H1 (cell line): ENCODE data around the gene PANX2. TPM values are rescaled to one million over a fixed set of nuclear protein-coding genes. Genes with fewer than 3 reads are reported as not detected.

Experiments
- CTCF ChIA-PET: fragments of 300-600 bp; sonication (Branson Sonifier 250); formaldehyde crosslinking; loops from one replicate; lab custom pipeline; 2021; ENCODE audit not compliant: partially characterized antibody; lab: Charles Lee
- POLR2A ChIA-PET: fragments of 300-600 bp; sonication (Branson Sonifier 250); formaldehyde crosslinking; loops from one replicate; lab custom pipeline; 2021; ENCODE audit warnings: inconsistent platforms; ENCODE audit not compliant: partially characterized antibody; lab: Charles Lee
- DNase-seq, 2 experiments: peaks; one replicate each; pipeline versions ENCODE4 v3.0.0 to v3.0.0-alpha.2; 2010 to 2022; ENCODE audit warnings: low spot score in 2 of 2, low read depth in 1 of 2, mixed read lengths in 1 of 2
- FAIRE-seq: peaks from 2 replicates; lab custom pipeline; 2011; peaks lifted over from hg19 to GRCh38; lab: Jason Lieb, UNC
- H2AFZ ChIP-seq: 2 replicates; pipeline ENCODE4 v1.8.1; 2012; ENCODE audit warnings: low read length, inconsistent platforms
- H2AK5ac ChIP-seq: 2 replicates; pipeline ENCODE4 v1.6.1; 2013; ENCODE audit warnings: low read depth, low read length
- H2BK120ac ChIP-seq: replicated peaks from 2 replicates; pipeline ENCODE3; 2013; ENCODE audit warnings: low read depth, low read length, inconsistent platforms
- H2BK12ac ChIP-seq: 2 replicates; pipeline ENCODE4 v1.6.1; 2013; ENCODE audit warnings: low read depth, low read length
- H2BK15ac ChIP-seq: 2 replicates; pipeline ENCODE4 v1.6.1; 2013; ENCODE audit warnings: low read length
- H2BK20ac ChIP-seq: 2 replicates; pipeline ENCODE4 v1.6.1; 2013; ENCODE audit warnings: low read length
- H2BK5ac ChIP-seq: 2 replicates; pipeline ENCODE4 v1.6.1; 2013; ENCODE audit warnings: low read depth, low read length
- H3K14ac ChIP-seq: 2 replicates; pipeline ENCODE4 v1.6.1; 2013; ENCODE audit warnings: inconsistent platforms; ENCODE audit not compliant: insufficient read length
- H3K18ac ChIP-seq: 2 replicates; pipeline ENCODE4 v1.6.1; 2013; ENCODE audit warnings: low read length; ENCODE audit errors: extremely low read depth
- H3K23ac ChIP-seq: 2 replicates; pipeline ENCODE4 v1.6.1; 2013; ENCODE audit warnings: inconsistent platforms; ENCODE audit not compliant: insufficient read length
- H3K23me2 ChIP-seq: 2 replicates; pipeline ENCODE4 v1.6.1; 2013; ENCODE audit warnings: low read depth, low read length
- H3K27ac ChIP-seq: 2 replicates; pipeline ENCODE4 v1.6.1; 2011; ENCODE audit warnings: low read depth, low read length, inconsistent platforms
- H3K27me3 ChIP-seq, 4 experiments: replicated peaks in 1 of 4; 1 replicate in 1 of 4; 2 replicates in 3 of 4; pipeline versions ENCODE4 v1.6.1 to v1.8.1; 2011 to 2013; ENCODE audit warnings: low read length in 3 of 4, mild to moderate bottlenecking in 3 of 4, inconsistent platforms in 2 of 4, mixed read lengths in 2 of 4, moderate library complexity in 1 of 4; ENCODE audit not compliant: control insufficient read depth in 3 of 4, insufficient read depth in 3 of 4; ENCODE audit errors: extremely low read depth in 1 of 4
- H3K36me3 ChIP-seq, 4 experiments: 2 replicates each; pipeline versions ENCODE4 v1.6.1 to v1.8.1; 2011 to 2013; ENCODE audit warnings: mild to moderate bottlenecking in 4 of 4, low read length in 3 of 4, moderate library complexity in 2 of 4, control low read depth in 1 of 4, inconsistent platforms in 1 of 4; ENCODE audit not compliant: insufficient read depth in 4 of 4, control insufficient read depth in 2 of 4
- H3K4ac ChIP-seq: replicated peaks from 2 replicates; pipeline ENCODE3; 2013; ENCODE audit warnings: low read length, low read depth, mixed read lengths, inconsistent platforms; ENCODE audit not compliant: insufficient read length
- H3K4me1 ChIP-seq, 4 experiments: replicated peaks in 1 of 4; 1 replicate in 1 of 4; 2 replicates in 3 of 4; pipeline versions ENCODE4 v1.6.1 to v1.8.1; 2011 to 2013; ENCODE audit warnings: low read length in 3 of 4, inconsistent platforms in 2 of 4, mixed read lengths in 1 of 4; ENCODE audit not compliant: insufficient read depth in 4 of 4, control insufficient read depth in 3 of 4
- H3K4me2 ChIP-seq, 2 experiments: 2 replicates each; pipeline versions ENCODE4 v1.6.1 to v1.8.1; 2011 to 2013; ENCODE audit warnings: low read depth in 2 of 2, low read length in 2 of 2, control low read depth in 1 of 2, inconsistent platforms in 1 of 2, mild to moderate bottlenecking in 1 of 2; ENCODE audit not compliant: insufficient read depth in 1 of 2
- H3K4me3 ChIP-seq, 4 experiments: fragments of 200-600, 300-600 bp in 1 of 4; sonication (generic), shearing (Covaris generic), sonication (Bioruptor Twin) in 1 of 4; 2 replicates each; pipeline versions ENCODE4 v1.5.1 to v1.8.1; 2011 to 2016; ENCODE audit warnings: low read length in 4 of 4, low read depth in 3 of 4, control low read depth in 2 of 4, inconsistent platforms in 2 of 4, mild to moderate bottlenecking in 2 of 4, mixed read lengths in 1 of 4, moderate library complexity in 1 of 4; ENCODE audit not compliant: insufficient read depth in 2 of 4; ENCODE audit errors: extremely low read depth in 1 of 4
- H3K56ac ChIP-seq: replicated peaks from 2 replicates; pipeline ENCODE3; 2013; ENCODE audit warnings: low read depth, mild to moderate bottlenecking, mixed read lengths, low read length, inconsistent platforms; ENCODE audit not compliant: insufficient read length
- H3K79me1 ChIP-seq: 2 replicates; pipeline ENCODE4 v1.6.1; 2013; ENCODE audit warnings: low read depth, low read length, control low read depth
- H3K79me2 ChIP-seq, 2 experiments: 2 replicates each; pipeline versions ENCODE4 v1.6.1 to v1.8.1; 2012 to 2013; ENCODE audit warnings: low read length in 2 of 2, mild to moderate bottlenecking in 2 of 2, inconsistent platforms in 1 of 2; ENCODE audit not compliant: insufficient read depth in 2 of 2, control insufficient read depth in 1 of 2
- H3K9ac ChIP-seq, 4 experiments: replicated peaks in 1 of 4; 1 replicate in 1 of 4; 2 replicates in 3 of 4; pipeline versions ENCODE4 v1.6.1 to v1.8.1; 2011 to 2013; ENCODE audit warnings: low read depth in 3 of 4, low read length in 3 of 4, control low read depth in 2 of 4, mild to moderate bottlenecking in 2 of 4, moderate library complexity in 2 of 4, inconsistent platforms in 1 of 4; ENCODE audit errors: extremely low read depth in 1 of 4
- H3K9me3 ChIP-seq, 2 experiments: 2 replicates each; pipeline versions ENCODE4 v1.6.1 to v1.8.1; 2012 to 2013; ENCODE audit warnings: mild to moderate bottlenecking in 2 of 2, moderate library complexity in 2 of 2, control low read depth in 1 of 2, inconsistent platforms in 1 of 2, low read depth in 1 of 2, low read length in 1 of 2, mixed read lengths in 1 of 2; ENCODE audit not compliant: insufficient read depth in 2 of 2
- H4K20me1 ChIP-seq, 2 experiments: replicated peaks in 1 of 2; 2 replicates each; pipeline versions ENCODE3 to v1.8.1; 2011 to 2013; ENCODE audit warnings: inconsistent platforms in 2 of 2, low read length in 2 of 2, mild to moderate bottlenecking in 1 of 2; ENCODE audit not compliant: insufficient read depth in 2 of 2, control insufficient read depth in 1 of 2
- H4K5ac ChIP-seq: 2 replicates; pipeline ENCODE4 v1.6.1; 2013; ENCODE audit warnings: low read length, low read depth, mixed read lengths, inconsistent platforms; ENCODE audit not compliant: insufficient read length
- H4K8ac ChIP-seq: 2 replicates; pipeline ENCODE4 v1.8.0; 2013; ENCODE audit warnings: mild to moderate bottlenecking, moderate library complexity, low read length, inconsistent platforms; ENCODE audit not compliant: insufficient read depth; ENCODE audit errors: extremely low read depth
- H4K91ac ChIP-seq: replicated peaks from 2 replicates; pipeline ENCODE3; 2013; ENCODE audit warnings: low read length, mixed read lengths, inconsistent platforms; ENCODE audit not compliant: insufficient read length
- FOSL1 ChIP-seq: IDR thresholded peaks from 2 replicates; pipeline ENCODE4 v1.6.1; 2011; ENCODE audit warnings: mild to moderate bottlenecking, low read depth, low read length, moderate library complexity; ENCODE audit not compliant: insufficient read depth
- HDAC2 ChIP-seq, 2 experiments: fragments of 300-600 bp in 1 of 2; sonication (generic) in 1 of 2; IDR thresholded peaks; 2 replicates each; pipeline ENCODE4 v1.6.1; 2011 to 2012; ENCODE audit warnings: low read depth in 2 of 2, low read length in 2 of 2, mild to moderate bottlenecking in 2 of 2, moderate library complexity in 2 of 2, borderline replicate concordance in 1 of 2, inconsistent platforms in 1 of 2
- MAFK ChIP-seq: IDR thresholded peaks from 2 replicates; pipeline ENCODE4 v1.6.1; 2012; ENCODE audit warnings: low read depth, mild to moderate bottlenecking, improper control_type of control experiment, low read length
- SIRT6 ChIP-seq: IDR thresholded peaks from one replicate; pipeline ENCODE4 v1.7.1; 2012; ENCODE audit warnings: low read length, inconsistent platforms
- ZNF274 ChIP-seq: IDR thresholded peaks from 2 replicates; pipeline ENCODE4 v1.7.0; 2012; ENCODE audit warnings: low read length, borderline replicate concordance; ENCODE audit errors: extremely low read depth
- WGBS, 2 experiments: shearing (Covaris generic) in 1 of 2; methylation state at CpG; one replicate each; pipeline versions ENCODE4 v1.1.6 to v1.1.7; 2013 to 2015; ENCODE audit warnings: low lambda C conversion rate in 2 of 2, mixed read lengths in 2 of 2, inconsistent platforms in 1 of 2, low coverage in 1 of 2, missing lambda C conversion rate in 1 of 2; ENCODE audit not compliant: insufficient replicate concordance in 2 of 2, insufficient coverage in 1 of 2, insufficient read length in 1 of 2; ENCODE audit errors: extremely low coverage in 1 of 2, missing lambda C conversion rate in 1 of 2; 5-methylcytosine and 5-hydroxymethylcytosine counted together
- polyA plus RNA-seq, 7 experiments: library from polyadenylated mRNA; depleted of rRNA in 3 of 7; stranded (reverse) in 5 of 7; unstranded in 2 of 7; fragments of >200 nt in 5 of 7; fragments of 200-250 nt in 2 of 7; gene quantifications; 1 replicate in 5 of 7; 2 replicates in 1 of 7; 4 replicates in 1 of 7; pipeline versions ENCODE4 v1.2.1 to v1.2.3, GENCODE V29; 2011 to 2013; ENCODE audit warnings: missing spikeins in 2 of 7, mixed read lengths in 2 of 7
- total RNA-seq: library from RNA; stranded (reverse); fragmentation: NEBNext Ultra II Directional; extraction: Animal tissue kit (Norgen Biotek cat#: 25700); gene quantifications from 2 replicates; pipeline ENCODE4 v1.2.1, GENCODE V29; 2021

The PANX2 gene
- total and polyA plus RNA-seq, 2 of the 8 experiments (the other 6 are each of a cell fraction or from before 2014, with no cell fraction given) = 3.5 to 5.0 TPM

DNA sequence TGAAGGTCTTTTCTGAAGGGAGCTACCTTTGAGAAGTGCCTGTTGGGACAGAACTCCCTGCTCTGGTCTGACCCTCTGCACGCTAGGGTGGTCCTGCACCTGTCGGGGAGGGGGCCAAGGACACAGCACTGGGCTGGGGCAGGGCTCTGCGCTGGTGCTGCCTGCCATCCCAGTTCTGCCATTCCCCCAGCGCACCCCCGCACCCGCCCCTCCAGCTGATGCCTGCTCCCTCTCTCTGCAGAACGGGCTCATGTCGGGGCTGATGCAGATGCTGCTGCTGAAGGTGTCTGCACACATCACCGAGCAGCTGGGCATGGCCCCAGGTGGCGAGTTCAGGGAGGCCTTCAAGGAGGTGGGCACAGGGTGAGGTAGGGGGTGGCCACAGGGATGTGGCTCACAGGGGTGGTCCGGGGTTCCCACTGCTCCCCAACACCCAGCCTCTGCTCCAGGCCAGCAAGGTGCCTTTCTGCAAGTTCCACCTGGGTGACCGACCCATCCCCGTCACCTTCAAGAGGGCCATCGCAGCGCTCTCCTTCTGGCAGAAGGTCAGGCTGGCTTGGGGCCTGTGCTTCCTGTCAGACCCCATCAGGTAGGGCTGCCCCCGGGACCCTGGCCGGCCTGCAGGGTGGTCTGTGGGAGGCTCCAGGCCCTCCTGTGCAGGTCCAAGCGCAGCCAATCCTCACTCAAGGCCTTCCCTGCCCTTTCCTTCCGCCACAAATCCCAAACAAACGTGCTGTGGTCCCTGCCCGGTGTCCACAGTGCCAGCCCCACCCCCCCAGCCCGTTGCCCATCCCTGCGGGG lies 26.7 kb downstream of the PANX2 start:
- Histone ChIP-seq H3K36me3 (peaks cover 6 to 37% (median 10%) of the 10 kb centered on the region in 4 experiments; a peak in 5 of 8 replicates), H3K14ac (no peak overlapping the region), H3K4me3 (no peak overlapping the region), H3K79me2 (peaks cover 0 to 12% of the 10 kb centered on the region in 2 experiments; a peak in 1 of 4 replicates), H2AFZ (no peak overlapping the region), H2AK5ac (no peak overlapping the region), H3K56ac (no peak overlapping the region), H3K4me1 (peaks cover 0 to 6% (median 4%) of the 10 kb centered on the region in 4 experiments; a peak in 6 of 7 replicates), H2BK12ac (no peak overlapping the region), H3K9ac (no peak overlapping the region), H4K8ac (no peak overlapping the region), H2BK15ac (no peak overlapping the region), H3K4me2 (no peak overlapping the region), H4K5ac (no peak overlapping the region), H3K79me1 (no peaks in the 10 kb centered on the region; the same call in 1 of the 2 replicates), H4K91ac (no peak overlapping the region), H3K18ac (no peak overlapping the region), H4K20me1 (peaks cover under 1 to 17% of the 10 kb centered on the region in 2 experiments), H2BK20ac (no peak overlapping the region), H3K27me3 (no peaks in the 10 kb centered on the region), H3K23ac (no peak overlapping the region), H3K9me3 (no peaks in the 10 kb centered on the region), H3K27ac (no peak overlapping the region), H2BK120ac (no peak overlapping the region), H3K23me2 (peaks cover 13% of the 10 kb centered on the region; the same call in 1 of the 2 replicates), H2BK5ac (no peak overlapping the region), H3K4ac (no peak overlapping the region)
- ChIA-PET POLR2A (interaction anchor here (0.5 to 0.6 kb wide), 2 partner anchors 41 to 98 kb away, joined by 3 to 4 read pairs; no protein-coding TSS in a partner anchor), CTCF (no interaction called here)
- DNase-seq (no peak), FAIRE-seq (no peak)
- WGBS, 2 experiments = 97% methylated on average over 17 of the region's 23 CpGs; no CpG with 5 or more reads in 1 of the 2 experiments
- TF ChIP-seq ZNF274 = no peak
- TF ChIP-seq HDAC2 (IDR thresholded peaks at IDR 0.05; ENCODE audit: borderline replicate concordance in 1 of 2, low read depth in 2 of 2, low read length in 2 of 2) = no peak
- no peak for TF ChIP-seq MAFK
- TF ChIP-seq SIRT6 = no peak
- TF ChIP-seq FOSL1 = no peak
